ENCODE results near the gene TMEM242. TPM values are rescaled to one million over a fixed set of nuclear protein-coding genes. Genes with fewer than 3 reads are reported as not detected.

The TMEM242 gene
- total RNA-seq, 3 donors from 2014 or later: 10.0 to 14.1 (median 13.4) TPM

DNA sequence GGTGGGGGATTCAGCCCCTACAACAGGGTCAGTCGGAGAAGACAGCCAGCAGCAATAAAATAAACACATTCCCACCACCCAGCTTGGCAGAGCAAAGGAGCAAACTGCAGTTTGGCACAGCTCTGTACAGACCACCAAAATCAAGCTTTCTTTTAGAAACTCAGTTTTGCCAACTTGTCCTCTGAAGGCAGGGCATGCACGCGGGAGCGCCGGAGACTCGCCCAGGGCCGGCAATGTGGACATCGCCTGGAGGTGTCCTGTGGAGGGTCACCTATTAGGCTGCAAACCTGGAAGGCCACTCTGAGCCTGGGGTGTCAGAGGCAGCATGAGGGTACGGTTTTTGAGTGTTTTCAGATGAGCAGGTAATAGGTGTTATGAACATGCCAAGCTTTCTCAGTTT lies 34.7 kb downstream of the TMEM242 start:
- ATAC-seq: no peak
- Histone ChIP-seq H3K9me3 (no peaks in the 10 kb centered on the region), H3K4me3 (no peak overlapping the region), H3K36me3 (ENCODE audit: low read depth) (no peaks in the 10 kb centered on the region), H3K4me1 (ENCODE audit: low read depth) (no peaks in the 10 kb centered on the region)
- intact Hi-C loops (cut with DNase I, micrococcal nuclease): no loop called here
- TF ChIP-seq, protein P1, sequence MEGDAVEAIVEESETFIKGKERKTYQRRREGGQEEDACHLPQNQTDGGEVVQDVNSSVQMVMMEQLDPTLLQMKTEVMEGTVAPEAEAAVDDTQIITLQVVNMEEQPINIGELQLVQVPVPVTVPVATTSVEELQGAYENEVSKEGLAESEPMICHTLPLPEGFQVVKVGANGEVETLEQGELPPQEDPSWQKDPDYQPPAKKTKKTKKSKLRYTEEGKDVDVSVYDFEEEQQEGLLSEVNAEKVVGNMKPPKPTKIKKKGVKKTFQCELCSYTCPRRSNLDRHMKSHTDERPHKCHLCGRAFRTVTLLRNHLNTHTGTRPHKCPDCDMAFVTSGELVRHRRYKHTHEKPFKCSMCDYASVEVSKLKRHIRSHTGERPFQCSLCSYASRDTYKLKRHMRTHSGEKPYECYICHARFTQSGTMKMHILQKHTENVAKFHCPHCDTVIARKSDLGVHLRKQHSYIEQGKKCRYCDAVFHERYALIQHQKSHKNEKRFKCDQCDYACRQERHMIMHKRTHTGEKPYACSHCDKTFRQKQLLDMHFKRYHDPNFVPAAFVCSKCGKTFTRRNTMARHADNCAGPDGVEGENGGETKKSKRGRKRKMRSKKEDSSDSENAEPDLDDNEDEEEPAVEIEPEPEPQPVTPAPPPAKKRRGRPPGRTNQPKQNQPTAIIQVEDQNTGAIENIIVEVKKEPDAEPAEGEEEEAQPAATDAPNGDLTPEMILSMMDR (IDR thresholded peaks at IDR 0.05): no peak
- no peak for DNase-seq

DNA sequence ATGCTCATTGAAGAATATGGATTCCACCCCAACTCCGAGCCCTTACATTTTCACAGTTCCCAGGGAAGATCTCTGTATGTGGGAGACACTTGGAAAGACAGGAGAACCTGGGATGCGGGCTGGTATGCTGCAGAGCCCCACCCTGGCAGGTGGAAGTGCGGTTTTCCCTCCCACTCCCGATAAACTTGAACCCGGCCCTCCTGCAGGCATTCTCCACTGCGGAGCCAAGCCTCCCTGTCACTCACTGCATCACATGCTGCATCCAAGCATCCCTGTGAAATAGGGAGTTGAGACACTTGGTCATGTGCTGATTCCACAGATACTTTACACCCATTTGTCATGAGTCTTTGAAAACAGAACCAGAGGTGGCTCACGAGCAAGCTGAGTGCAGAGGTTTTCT lies 35.4 kb downstream of the TMEM242 start:
- TF ChIP-seq, protein P1 (IDR thresholded peaks at IDR 0.05): no peak
- H3K9me3 ChIP-seq: no peaks in the 10 kb centered on the region
- H3K36me3 ChIP-seq (ENCODE audit: low read depth): no peaks in the 10 kb centered on the region
- no peak for DNase-seq
- ATAC-seq: no peak
- no peak overlapping the region for H3K4me3 ChIP-seq
- H3K4me1 ChIP-seq (ENCODE audit: low read depth): no peaks in the 10 kb centered on the region
- intact Hi-C loops (cut with DNase I, micrococcal nuclease): no loop called here

DNA sequence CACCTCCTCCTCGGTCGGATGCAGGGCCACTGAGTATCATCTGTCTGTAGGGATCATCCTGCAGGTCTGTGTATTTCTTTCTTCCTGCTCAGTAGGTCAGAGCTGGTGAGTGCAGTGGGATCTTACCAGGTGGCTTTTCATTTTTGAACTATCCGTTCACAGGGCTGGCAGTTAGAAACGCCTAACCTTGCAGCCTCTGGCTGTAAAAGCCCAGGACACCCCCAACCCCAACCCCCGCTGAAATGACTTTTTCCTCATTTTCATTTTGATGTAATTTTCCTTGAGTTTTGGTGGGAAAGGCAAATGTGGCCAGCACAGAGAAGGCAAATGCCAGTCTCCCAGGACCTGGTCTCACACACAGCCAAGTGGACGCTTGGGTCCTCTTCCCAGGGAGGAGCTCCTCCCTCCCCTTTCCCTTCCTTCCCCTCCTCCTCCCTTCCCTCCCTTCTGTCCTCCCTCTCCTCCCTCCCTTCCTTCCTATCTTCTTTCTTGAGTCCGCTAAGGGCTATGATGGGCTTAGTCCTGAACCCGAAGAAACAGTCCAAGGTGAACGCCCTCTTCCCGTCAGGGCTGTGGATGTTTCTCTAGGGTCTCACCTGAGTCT lies 36.0 kb downstream of the TMEM242 start:
- H3K9me3 ChIP-seq: no peaks in the 10 kb centered on the region
- ATAC-seq (no peak), DNase-seq (no peak)
- no peaks in the 10 kb centered on the region for H3K36me3 ChIP-seq (ENCODE audit: low read depth)
- TF ChIP-seq, protein P1 (IDR thresholded peaks at IDR 0.05): no peak
- no peaks in the 10 kb centered on the region for H3K4me1 ChIP-seq (ENCODE audit: low read depth)
- H3K4me3 ChIP-seq: no peak overlapping the region
- intact Hi-C loops (cut with DNase I, micrococcal nuclease): no loop called here

DNA sequence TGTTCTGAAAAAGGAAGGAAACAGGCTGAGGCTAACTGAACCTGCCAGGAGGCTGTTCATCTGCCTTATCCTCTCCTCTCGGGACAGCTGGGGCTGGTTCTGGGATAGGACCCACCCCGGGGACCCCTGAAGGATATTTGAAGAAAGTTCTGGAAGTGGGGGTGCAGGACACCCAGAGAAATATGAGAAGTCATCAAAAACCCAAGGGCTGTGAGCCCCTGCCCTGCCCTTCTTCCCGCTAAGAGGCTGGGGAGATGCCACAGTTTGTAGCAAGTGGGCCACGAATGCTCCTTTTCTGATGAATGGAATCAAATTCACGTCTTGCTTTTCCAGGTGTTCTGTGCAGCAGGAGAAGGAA lies 37.9 kb downstream of the TMEM242 start:
- intact Hi-C loops (cut with DNase I, micrococcal nuclease): no loop called here
- Histone ChIP-seq H3K4me1 (ENCODE audit: low read depth) (no peaks in the 10 kb centered on the region), H3K36me3 (ENCODE audit: low read depth) (no peaks in the 10 kb centered on the region), H3K9me3 (no peaks in the 10 kb centered on the region), H3K4me3 (no peak overlapping the region)
- no peak for DNase-seq
- TF ChIP-seq, protein P1 (IDR thresholded peaks at IDR 0.05): no peak
- no peak for ATAC-seq

DNA sequence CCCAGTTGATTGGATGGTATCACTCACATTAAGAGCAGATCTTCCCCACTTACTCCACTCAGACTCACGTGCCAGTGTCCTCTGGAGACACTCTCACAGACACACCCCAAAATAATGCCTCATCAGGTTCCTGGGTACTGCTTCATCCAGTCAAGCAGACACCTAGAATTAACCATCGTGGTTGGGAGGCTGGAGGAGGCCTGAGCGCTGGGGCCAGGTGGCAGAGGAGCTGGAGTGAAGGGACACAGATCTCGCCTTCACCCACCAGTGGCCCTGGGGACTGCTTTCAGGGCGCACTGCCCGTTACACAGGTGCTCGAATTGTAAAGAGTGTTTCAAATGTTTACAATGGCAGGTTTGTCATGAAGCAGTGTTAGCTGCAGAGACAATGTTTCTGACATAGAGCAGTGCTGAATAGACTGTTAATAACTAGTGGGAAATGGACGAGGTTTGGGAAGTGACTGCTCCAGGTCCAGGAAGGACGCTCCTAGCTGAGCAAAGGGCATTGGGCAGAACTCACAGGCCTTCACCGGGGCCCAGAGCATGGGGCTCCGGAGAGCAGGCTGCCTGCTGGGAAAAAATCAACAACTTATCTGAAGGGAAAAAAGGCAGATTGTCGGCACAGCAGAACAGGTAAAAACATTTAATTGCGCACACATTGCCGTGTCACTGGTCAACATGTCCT lies 38.4 kb downstream of the TMEM242 start:
- intact Hi-C loops (cut with DNase I, micrococcal nuclease): no loop called here
- ATAC-seq: no peak
- no peak for DNase-seq
- H3K4me3 ChIP-seq: no peak overlapping the region
- TF ChIP-seq, protein P1 (IDR thresholded peaks at IDR 0.05): no peak
- H3K9me3 ChIP-seq: no peaks in the 10 kb centered on the region
- H3K4me1 ChIP-seq (ENCODE audit: low read depth): no peaks in the 10 kb centered on the region
- H3K36me3 ChIP-seq (ENCODE audit: low read depth): no peaks in the 10 kb centered on the region

Measured in mucosa of descending colon (tissue), 3 donors.